ENCODE measurements around the gene SLC37A1. TPM values are rescaled to one million over a fixed set of nuclear protein-coding genes. Genes with fewer than 3 reads are reported as not detected.
"Not testable (repeated sequence)": the region's sequence is repeated elsewhere in the genome, so short reads cannot be mapped to it uniquely, and the experiment has no call there.

SLC37A1 gene
- total RNA-seq, 2 donors from 2014 or later, result 27.5 to 37.6 TPM

- Mint-ChIP-seq H3K4me1 (ENCODE audit: low read depth) (no peaks in the 10 kb centered on the region), H3K27ac (no peak overlapping the region), H3K36me3 (ENCODE audit: insufficient read depth in 2 of 2) (peaks cover 0 to 5% of the 10 kb centered on the region in 2 donors), H3K9me3 (peaks cover 0 to 5% of the 10 kb centered on the region in 2 donors), H3K27me3 (ENCODE audit: low read depth) (no peaks in the 10 kb centered on the region), H3K4me3 (no peak overlapping the region)
- DNase-seq, result no peak
- no peak for ATAC-seq (replicated peaks in 1 of 2)
Observed at GRCh38 chr21:42599962-42600361, 86.3 kb downstream of the SLC37A1 start.

DNA sequence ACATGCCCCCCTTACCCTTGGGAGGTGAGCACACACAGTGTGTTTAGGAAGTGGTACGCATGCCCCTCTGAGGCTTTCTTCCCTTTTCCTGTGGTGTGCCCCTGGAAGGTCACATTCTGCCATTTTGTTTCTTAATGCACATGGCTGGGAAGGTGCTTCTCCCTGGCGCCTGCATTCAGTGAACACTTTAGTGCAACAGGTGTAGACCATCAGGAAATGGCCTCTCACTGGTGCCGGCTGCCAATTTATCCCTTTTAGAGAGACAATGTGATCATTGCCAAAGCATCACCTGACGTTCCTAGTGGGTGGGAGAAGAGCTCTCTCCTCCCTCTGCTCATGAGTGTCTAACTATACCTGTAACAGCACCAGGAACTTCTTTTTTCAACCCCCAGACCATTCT lies 88.0 kb downstream of the SLC37A1 start:
- H3K9me3 Mint-ChIP-seq, result peaks cover 2 to 9% of the 10 kb centered on the region in 2 donors
- H3K27me3 Mint-ChIP-seq (ENCODE audit: low read depth), result no peaks in the 10 kb centered on the region
- H3K36me3 Mint-ChIP-seq (ENCODE audit: insufficient read depth in 2 of 2), result peaks cover 4 to 9% of the 10 kb centered on the region in 2 donors
- H3K4me1 Mint-ChIP-seq (ENCODE audit: low read depth), result no peaks in the 10 kb centered on the region
- H3K4me3 Mint-ChIP-seq, result no peak overlapping the region
- H3K27ac Mint-ChIP-seq, result no peak overlapping the region
- DNase-seq, result no peak
- ATAC-seq (replicated peaks in 1 of 2), result no peak

DNA sequence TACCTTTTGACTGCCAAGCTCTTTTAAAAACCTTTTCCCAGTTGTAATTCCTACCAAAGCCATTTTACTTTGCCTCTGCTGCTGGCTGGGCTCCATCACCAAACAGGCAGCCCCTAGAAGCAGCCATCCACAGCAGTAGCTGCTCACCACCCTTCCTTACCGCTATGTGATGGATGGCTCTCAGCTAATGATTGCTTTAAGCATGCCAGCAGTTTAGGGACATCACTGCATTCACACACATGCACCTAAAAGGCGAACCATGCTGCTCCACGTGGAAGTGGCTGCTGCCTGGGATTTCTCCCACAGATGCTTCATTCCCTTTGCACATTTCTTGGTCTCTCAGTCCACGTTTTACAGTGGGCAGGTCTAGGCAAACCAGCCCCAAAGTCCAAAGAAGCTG lies 93.5 kb downstream of the SLC37A1 start:
- Mint-ChIP-seq H3K4me3 (no peak overlapping the region), H3K36me3 (ENCODE audit: insufficient read depth in 2 of 2) (peaks cover 5 to 14% of the 10 kb centered on the region in 2 donors), H3K27me3 (ENCODE audit: low read depth) (no peaks in the 10 kb centered on the region), H3K9me3 (peaks cover 7 to 16% of the 10 kb centered on the region in 2 donors), H3K4me1 (ENCODE audit: low read depth) (peaks cover 18% of the 10 kb centered on the region), H3K27ac (no peak overlapping the region)
- DNase-seq (no peak), ATAC-seq (replicated peaks in 1 of 2) (no peak)

GRCh38 chr21:42607525-42608102 lies 94.0 kb downstream of the SLC37A1 start:
- Mint-ChIP-seq H3K27ac (no peak overlapping the region), H3K27me3 (ENCODE audit: low read depth) (no peaks in the 10 kb centered on the region), H3K4me1 (ENCODE audit: low read depth) (peaks cover 18% of the 10 kb centered on the region), H3K4me3 (no peak overlapping the region), H3K9me3 (peaks cover 7 to 16% of the 10 kb centered on the region in 2 donors), H3K36me3 (ENCODE audit: insufficient read depth in 2 of 2) (peaks cover 5 to 18% of the 10 kb centered on the region in 2 donors)
- ATAC-seq (replicated peaks in 1 of 2) (no peak), DNase-seq (no peak)

DNA sequence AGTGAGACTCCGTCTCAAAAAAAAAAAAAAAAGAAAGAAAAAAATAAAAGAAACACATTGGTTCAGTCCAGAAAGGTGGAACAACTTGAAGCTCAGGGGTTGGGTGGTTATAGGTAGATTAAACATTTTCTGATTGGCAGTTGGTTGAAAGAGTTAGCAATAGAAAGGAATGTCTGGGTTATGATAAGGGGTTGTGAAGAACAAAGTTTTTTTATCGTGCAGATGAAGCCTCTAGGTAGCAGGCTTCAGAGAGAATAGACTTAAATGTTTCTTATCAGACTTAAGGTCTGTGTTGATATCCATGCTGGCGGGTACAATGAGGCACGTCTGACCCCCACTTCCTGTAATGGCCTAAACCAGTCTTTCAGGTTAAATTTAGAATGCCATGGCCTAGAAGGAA lies 94.8 kb downstream of the SLC37A1 start:
- Mint-ChIP-seq H3K36me3 (ENCODE audit: insufficient read depth in 2 of 2) (peaks cover 5 to 18% of the 10 kb centered on the region in 2 donors), H3K4me3 (no peak overlapping the region), H3K27ac (no peak overlapping the region), H3K4me1 (ENCODE audit: low read depth) (peaks cover 19% of the 10 kb centered on the region), H3K9me3 (peaks cover 7 to 16% of the 10 kb centered on the region in 2 donors), H3K27me3 (ENCODE audit: low read depth) (no peaks in the 10 kb centered on the region)
- no peak for DNase-seq
- ATAC-seq (replicated peaks in 1 of 2), result no peak

DNA sequence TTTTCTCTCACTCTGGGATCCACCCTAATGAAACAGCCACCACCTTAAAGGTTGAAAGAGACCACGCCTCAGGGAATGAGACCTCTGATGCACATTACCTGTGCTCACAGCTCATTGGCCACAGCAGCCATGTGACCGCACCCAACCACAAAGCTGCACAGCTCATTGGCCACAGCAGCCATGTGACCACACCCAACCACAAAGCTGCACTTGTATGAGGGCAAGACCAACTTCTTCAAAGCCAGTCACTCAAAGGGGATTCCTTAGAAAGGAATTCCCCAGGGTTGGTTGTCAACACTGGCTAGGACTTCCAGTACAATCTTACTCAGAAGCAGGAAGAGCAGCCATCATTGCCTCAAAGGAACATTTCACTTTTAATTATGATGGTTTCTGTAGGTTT lies 96.2 kb downstream of the SLC37A1 start:
- H3K36me3 Mint-ChIP-seq (ENCODE audit: insufficient read depth in 2 of 2), result peaks cover 5 to 13% of the 10 kb centered on the region in 2 donors
- no peaks in the 10 kb centered on the region for H3K27me3 Mint-ChIP-seq (ENCODE audit: low read depth)
- no peak overlapping the region for H3K27ac Mint-ChIP-seq
- peaks cover 7 to 11% of the 10 kb centered on the region in 2 donors for H3K9me3 Mint-ChIP-seq
- peak; percentile 59 to 66 for DNase-seq
- H3K4me3 Mint-ChIP-seq, result peak overlapping the region in 1 of 2 donors; percentile 20
- ATAC-seq (replicated peaks in 1 of 2), result peak; percentile 59 to 72
- peaks cover 24% of the 10 kb centered on the region for H3K4me1 Mint-ChIP-seq (ENCODE audit: low read depth)

DNA sequence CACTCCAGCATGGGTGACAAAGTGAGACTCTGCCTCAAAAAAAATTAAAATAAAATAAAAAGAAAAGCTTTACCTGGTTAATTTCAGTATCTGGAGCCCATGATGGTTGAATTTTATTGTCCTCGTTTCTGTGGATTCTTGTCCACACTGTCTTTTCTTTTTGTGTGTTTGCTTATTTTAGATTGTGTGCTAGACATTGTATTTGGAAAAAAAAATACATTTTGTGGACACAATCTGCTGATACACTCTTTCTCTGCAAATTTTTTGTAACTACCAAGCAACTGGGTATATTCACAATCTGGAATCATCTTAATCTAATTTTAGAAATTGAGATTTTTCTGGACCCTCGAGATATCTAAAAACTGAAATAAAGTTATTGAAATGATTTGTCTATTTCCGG lies 98.2 kb downstream of the SLC37A1 start:
- H3K27ac Mint-ChIP-seq, result no peak overlapping the region
- no peak overlapping the region for H3K4me3 Mint-ChIP-seq
- no peak for ATAC-seq (replicated peaks in 1 of 2)
- H3K9me3 Mint-ChIP-seq, result peaks cover 5 to 7% of the 10 kb centered on the region in 2 donors
- H3K27me3 Mint-ChIP-seq (ENCODE audit: low read depth), result no peaks in the 10 kb centered on the region
- peaks cover 24% of the 10 kb centered on the region for H3K4me1 Mint-ChIP-seq (ENCODE audit: low read depth)
- H3K36me3 Mint-ChIP-seq (ENCODE audit: insufficient read depth in 2 of 2), result peaks cover 1 to 10% of the 10 kb centered on the region in 2 donors
- no peak for DNase-seq

DNA sequence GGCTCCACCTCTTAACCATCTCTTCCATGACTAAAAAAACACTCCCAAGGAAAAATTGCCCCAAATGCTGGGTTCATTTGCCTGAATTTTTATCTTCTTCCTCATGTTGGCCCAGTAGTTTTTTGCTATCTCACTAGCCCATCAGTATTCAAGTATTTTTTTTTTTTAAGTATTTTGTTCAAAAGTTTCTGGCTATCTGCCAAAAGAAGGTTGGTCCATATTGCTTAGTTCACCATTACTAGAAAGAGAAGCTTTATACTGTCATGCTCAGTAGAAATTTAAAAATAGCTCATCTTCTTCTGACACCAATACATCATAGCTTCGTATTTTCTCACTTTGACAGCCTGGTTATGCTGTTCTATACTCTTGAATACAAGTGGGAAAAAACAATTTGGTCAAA lies 98.7 kb downstream of the SLC37A1 start:
- no peak for ATAC-seq (replicated peaks in 1 of 2)
- no peak overlapping the region for H3K4me3 Mint-ChIP-seq
- H3K36me3 Mint-ChIP-seq (ENCODE audit: insufficient read depth in 2 of 2), result peaks cover 1 to 10% of the 10 kb centered on the region in 2 donors
- H3K27ac Mint-ChIP-seq, result no peak overlapping the region
- peaks cover 24% of the 10 kb centered on the region for H3K4me1 Mint-ChIP-seq (ENCODE audit: low read depth)
- peaks cover 5 to 7% of the 10 kb centered on the region in 2 donors for H3K9me3 Mint-ChIP-seq
- no peaks in the 10 kb centered on the region for H3K27me3 Mint-ChIP-seq (ENCODE audit: low read depth)
- DNase-seq, result no peak

DNA sequence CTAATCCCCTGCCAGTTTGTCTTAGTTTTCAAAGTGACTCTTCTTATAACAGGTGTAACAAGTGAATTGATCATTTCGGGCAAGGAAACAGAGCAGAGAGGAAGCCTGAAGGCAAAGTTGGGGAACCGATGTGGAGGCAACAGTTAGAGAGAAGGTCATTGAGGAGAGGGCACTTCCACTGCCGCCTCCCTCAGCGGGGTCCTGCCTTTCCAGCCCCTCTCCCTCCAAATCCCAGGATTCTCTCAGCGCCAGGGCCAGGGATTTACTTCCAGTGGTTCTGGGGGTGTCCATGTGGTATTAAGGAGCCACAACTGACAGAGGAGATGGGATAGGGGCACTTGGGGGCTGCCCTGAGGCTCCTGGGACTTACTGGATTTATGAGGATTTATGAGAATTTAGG lies 100.1 kb downstream of the SLC37A1 start:
- ATAC-seq (replicated peaks in 1 of 2) (no peak), DNase-seq (no peak)
- Mint-ChIP-seq H3K27ac (peak overlapping the region; percentile 20), H3K27me3 (ENCODE audit: low read depth) (no peaks in the 10 kb centered on the region), H3K4me3 (peak overlapping the region in 1 of 2 donors; percentile 13), H3K36me3 (ENCODE audit: insufficient read depth in 2 of 2) (peaks cover 1 to 8% of the 10 kb centered on the region in 2 donors), H3K9me3 (peaks cover 4 to 5% of the 10 kb centered on the region in 2 donors), H3K4me1 (ENCODE audit: low read depth) (peaks cover 24% of the 10 kb centered on the region)

- peak overlapping the region; percentile 29 for H3K27ac Mint-ChIP-seq
- peak; percentile 56 to 68 for DNase-seq
- peaks cover 0 to under 1% of the 10 kb centered on the region in 2 donors for H3K9me3 Mint-ChIP-seq
- peak; percentile 62 to 71 for ATAC-seq (replicated peaks in 1 of 2)
- H3K4me1 Mint-ChIP-seq (ENCODE audit: low read depth), result peaks cover 19% of the 10 kb centered on the region
- H3K27me3 Mint-ChIP-seq (ENCODE audit: low read depth), result no peaks in the 10 kb centered on the region
- H3K36me3 Mint-ChIP-seq (ENCODE audit: insufficient read depth in 2 of 2), result peaks cover 1 to 5% of the 10 kb centered on the region in 2 donors
- no peak overlapping the region for H3K4me3 Mint-ChIP-seq
Observed at GRCh38 chr21:42614396-42614795, 100.7 kb downstream of the SLC37A1 start.

- DNase-seq, result peak; percentile 61 to 71
- H3K27me3 Mint-ChIP-seq (ENCODE audit: low read depth), result no peaks in the 10 kb centered on the region
- no peak overlapping the region for H3K4me3 Mint-ChIP-seq
- H3K4me1 Mint-ChIP-seq (ENCODE audit: low read depth), result peaks cover 14% of the 10 kb centered on the region
- H3K9me3 Mint-ChIP-seq, result no peaks in the 10 kb centered on the region
- no peak overlapping the region for H3K27ac Mint-ChIP-seq
- ATAC-seq (replicated peaks in 1 of 2), result peak; percentile 79 to 80
- peaks cover 1 to 5% of the 10 kb centered on the region in 2 donors for H3K36me3 Mint-ChIP-seq (ENCODE audit: insufficient read depth in 2 of 2)
Observed at GRCh38 chr21:42614811-42615351, 101.2 kb downstream of the SLC37A1 start.

- not testable (repeated sequence) for H3K27me3 Mint-ChIP-seq (ENCODE audit: low read depth)
Observed at GRCh38 chr21:42615377-42615776, 101.7 kb downstream of the SLC37A1 start.

DNA sequence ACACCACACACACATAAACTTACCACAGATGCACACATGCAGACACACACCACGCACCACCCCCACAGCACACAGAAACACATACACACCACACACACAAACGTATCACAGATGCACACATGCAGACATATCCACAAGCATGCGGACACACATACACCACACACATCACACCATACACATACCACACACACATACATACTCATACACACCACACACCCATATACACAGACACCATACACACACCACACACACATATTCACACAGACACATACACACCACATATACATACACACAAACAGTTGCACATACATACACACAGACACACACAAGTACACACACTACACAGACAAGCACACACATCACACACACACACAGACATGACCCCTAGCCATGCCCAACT lies 102.3 kb downstream of the SLC37A1 start:
- Mint-ChIP-seq H3K4me3 (no peak overlapping the region), H3K9me3 (no peaks in the 10 kb centered on the region), H3K4me1 (ENCODE audit: low read depth) (peaks cover 7% of the 10 kb centered on the region), H3K27me3 (ENCODE audit: low read depth) (no peaks in the 10 kb centered on the region), H3K27ac (no peak overlapping the region), H3K36me3 (ENCODE audit: insufficient read depth in 2 of 2) (peaks cover 0 to 5% of the 10 kb centered on the region in 2 donors)
- DNase-seq (no peak), ATAC-seq (replicated peaks in 1 of 2) (no peak)

More at GRCh38 chr21:42615377-42615776, 101.7 kb downstream of the SLC37A1 start:
- not testable (repeated sequence) for H3K9me3 Mint-ChIP-seq; H3K4me1 Mint-ChIP-seq (ENCODE audit: low read depth); DNase-seq; ATAC-seq (replicated peaks in 1 of 2); H3K4me3 Mint-ChIP-seq; H3K27ac Mint-ChIP-seq; H3K36me3 Mint-ChIP-seq (ENCODE audit: insufficient read depth in 2 of 2)

DNA sequence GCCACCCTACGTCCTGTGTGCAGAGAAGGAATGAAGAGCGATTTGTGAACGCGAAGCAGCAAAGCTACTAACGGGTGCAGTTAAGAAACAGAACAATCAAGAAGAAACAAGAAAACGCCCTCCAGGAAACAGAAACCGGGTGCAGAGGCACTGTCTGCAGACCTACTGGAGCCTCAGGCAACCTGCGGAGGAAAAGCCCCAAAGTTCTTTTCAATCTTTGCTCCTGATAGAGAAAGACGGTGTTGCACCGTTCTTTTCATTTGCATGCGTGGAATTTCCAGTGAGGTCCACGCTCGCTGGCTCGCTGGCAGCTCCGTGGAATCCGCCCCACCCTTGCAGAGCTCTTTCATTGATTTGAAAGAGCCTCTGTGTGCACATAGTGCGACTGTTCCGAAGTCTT lies 102.8 kb downstream of the SLC37A1 start:
- ATAC-seq (replicated peaks in 1 of 2), result no peak
- Mint-ChIP-seq H3K27ac (no peak overlapping the region), H3K36me3 (ENCODE audit: insufficient read depth in 2 of 2) (peaks cover 0 to 5% of the 10 kb centered on the region in 2 donors), H3K9me3 (no peaks in the 10 kb centered on the region), H3K4me1 (ENCODE audit: low read depth) (peaks cover 7% of the 10 kb centered on the region), H3K27me3 (ENCODE audit: low read depth) (no peaks in the 10 kb centered on the region), H3K4me3 (no peak overlapping the region)
- DNase-seq, result peak; percentile 8 to 12

Data from activated T-cell treated with anti-CD3 and anti-CD28 coated beads, Interleukin-2, amount 50 U/mL, for 72 hours (primary cell).